IPS-15b (cell line): ENCODE data around the gene LRWD1.
"Not testable (repeated sequence)": the region's sequence is repeated elsewhere in the genome, so short reads cannot be mapped to it uniquely, and the experiment has no call there.

Source experiments
- H3K27me3 ChIP-seq: one replicate; pipeline ENCODE4 v1.6.1; 2013; ENCODE audit warnings: low read length; ENCODE audit not compliant: control insufficient read depth, insufficient read depth
- H3K36me3 ChIP-seq: one replicate; pipeline ENCODE4 v1.6.1; 2013; ENCODE audit warnings: low read length; ENCODE audit not compliant: control insufficient read depth, insufficient read depth
- H3K4me1 ChIP-seq: one replicate; pipeline ENCODE4 v1.6.1; 2013; ENCODE audit warnings: mild to moderate bottlenecking, low read length; ENCODE audit not compliant: control insufficient read depth, insufficient read depth
- H3K4me3 ChIP-seq: one replicate; pipeline ENCODE4 v1.5.1; 2013; ENCODE audit warnings: low read depth, low read length
- H3K9ac ChIP-seq: one replicate; pipeline ENCODE4 v1.6.1; 2013; ENCODE audit warnings: low read depth, mild to moderate bottlenecking, low read length
- H3K9me3 ChIP-seq: one replicate; pipeline ENCODE4 v1.6.1; 2013; ENCODE audit warnings: mild to moderate bottlenecking, low read length; ENCODE audit not compliant: control insufficient read depth, insufficient read depth

The LRWD1 gene

GRCh38 chr7:102515889-102516288, 51.1 kb downstream of the LRWD1 start:
- H3K9ac ChIP-seq, H3K4me3 ChIP-seq, H3K36me3 ChIP-seq, H3K4me1 ChIP-seq, H3K27me3 ChIP-seq, H3K9me3 ChIP-seq: not testable (repeated sequence)

- H3K4me3 ChIP-seq, H3K4me1 ChIP-seq, H3K9me3 ChIP-seq, H3K36me3 ChIP-seq, H3K9ac ChIP-seq, H3K27me3 ChIP-seq: not testable (repeated sequence)
These were observed 52.2 kb downstream of the LRWD1 start for GRCh38 chr7:102516951-102517350.

DNA sequence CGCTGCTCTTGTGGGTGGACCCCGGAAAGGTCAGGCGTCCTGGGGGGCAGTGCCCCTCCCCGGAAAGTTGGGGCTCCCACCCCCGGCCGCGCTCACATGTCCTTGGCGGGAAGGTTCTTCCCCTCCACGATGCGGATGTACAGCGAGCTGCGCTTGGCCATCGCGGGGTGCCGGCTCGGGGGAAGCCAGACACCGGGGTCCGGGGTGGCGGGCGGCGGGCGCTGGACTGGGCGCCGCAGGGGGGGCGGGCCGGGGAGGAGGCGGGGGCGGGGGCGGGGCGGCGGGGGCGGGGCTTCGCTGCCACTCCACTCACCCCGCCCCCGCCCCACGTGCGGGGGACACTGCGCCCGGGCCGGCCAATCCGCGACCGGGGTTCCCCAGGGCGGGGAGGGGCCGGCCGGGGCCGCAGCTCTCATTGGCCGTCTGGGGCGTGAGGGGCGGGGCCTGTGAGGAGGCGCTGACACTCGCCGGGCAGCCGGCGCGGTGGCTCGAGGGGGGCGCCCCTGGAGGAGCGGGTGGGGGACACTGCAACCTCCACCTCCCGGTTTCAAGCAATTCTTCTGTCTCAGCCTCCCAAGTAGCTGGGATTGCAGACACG, 52.9 kb downstream of the LRWD1 start, which contains the start of gene RASA4B:
TSS of gene RASA4B (minus strand) at position 228 of the 598 bp plus-strand sequence. CDS start at position 161, 67 bp downstream.
- not testable (repeated sequence) for H3K4me3 ChIP-seq, H3K9me3 ChIP-seq, H3K27me3 ChIP-seq, H3K36me3 ChIP-seq, H3K4me1 ChIP-seq, H3K9ac ChIP-seq

- H3K4me3 ChIP-seq, H3K27me3 ChIP-seq, H3K36me3 ChIP-seq, H3K9ac ChIP-seq, H3K4me1 ChIP-seq, H3K9me3 ChIP-seq: not testable (repeated sequence)
These were observed 56.0 kb downstream of the LRWD1 start for GRCh38 chr7:102520797-102521196.
